HepG2 (cell line): Measurements from ENCODE around the gene BCL2L2. TPM values are rescaled to one million over a fixed set of nuclear protein-coding genes. Genes with fewer than 3 reads are reported as not detected.

ENCODE experiments used
- CHD4 ChIP-seq: fragments of 200-600 bp; sonication (generic); IDR thresholded peaks from 2 replicates; pipeline ENCODE4 v1.7.0; 2017; ENCODE audit warnings: mild to moderate bottlenecking, low read length, borderline replicate concordance
- FIP1L1 ChIP-seq: fragments of 200-400 bp; formaldehyde crosslinking; IDR thresholded peaks from 2 replicates; pipeline ENCODE4 v1.6.1; 2018; ENCODE audit warnings: low read depth, mild to moderate bottlenecking, low read length, moderate library complexity, borderline replicate concordance; ENCODE audit not compliant: insufficient read depth
- HDAC2 ChIP-seq: sonication (generic); formaldehyde crosslinking; IDR thresholded peaks from 2 replicates; pipeline ENCODE4 v1.4.0; 2020; ENCODE audit warnings: missing genetic modification reagents
- HNF4A ChIP-seq: sonication (generic); formaldehyde crosslinking; IDR thresholded peaks from 2 replicates; pipeline ENCODE4 v1.4.0; 2020; ENCODE audit warnings: missing genetic modification reagents
- MED1 ChIP-seq: sonication (generic); formaldehyde crosslinking; IDR thresholded peaks from 2 replicates; pipeline ENCODE4 v1.4.0; 2020; ENCODE audit warnings: missing genetic modification reagents
- MED13 ChIP-seq: sonication (generic); formaldehyde crosslinking; IDR thresholded peaks from 2 replicates; pipeline ENCODE4 v1.5.0; 2020; ENCODE audit warnings: missing genetic modification reagents
- MXI1 ChIP-seq: IDR thresholded peaks from 3 replicates; pipeline ENCODE4 v1.6.1; 2012; ENCODE audit warnings: low read depth, low read length, inconsistent platforms, borderline replicate concordance
- NFKB2 ChIP-seq: sonication (generic); formaldehyde crosslinking; IDR thresholded peaks from 2 replicates; pipeline ENCODE4 v1.4.0; 2020; ENCODE audit warnings: missing genetic modification reagents, borderline replicate concordance
- NPAS2 ChIP-seq: sonication (generic); formaldehyde crosslinking; IDR thresholded peaks from 2 replicates; pipeline ENCODE4 v1.8.0; 2022; ENCODE audit warnings: mild to moderate bottlenecking, missing genetic modification reagents, borderline replicate concordance
- REPIN1 ChIP-seq: sonication (generic); formaldehyde crosslinking; IDR thresholded peaks from 2 replicates; pipeline ENCODE4 v1.8.0; 2022; ENCODE audit warnings: missing genetic modification reagents, low read depth, mild to moderate bottlenecking, borderline replicate concordance
- SNAPC2 ChIP-seq: sonication (generic); formaldehyde crosslinking; IDR thresholded peaks from 2 replicates; pipeline ENCODE4 v1.8.1; 2022; ENCODE audit warnings: mild to moderate bottlenecking, missing genetic modification reagents
- TCF7 ChIP-seq: sonication (generic); IDR thresholded peaks from 2 replicates; pipeline ENCODE4 v1.6.1; 2016; ENCODE audit warnings: antibody characterized with exemption, low read depth
- TP53 ChIP-seq: sonication (generic); formaldehyde crosslinking; conservative IDR thresholded peaks from 2 replicates; pipeline ENCODE4 v1.4.0; 2020; ENCODE audit warnings: missing genetic modification reagents
- YEATS4 ChIP-seq: sonication (generic); formaldehyde crosslinking; IDR thresholded peaks from 2 replicates; pipeline ENCODE4 v1.4.0; 2020; ENCODE audit warnings: missing genetic modification reagents, borderline replicate concordance
- ZFY ChIP-seq: sonication (generic); formaldehyde crosslinking; IDR thresholded peaks from 2 replicates; pipeline ENCODE4 v1.4.0; 2020; ENCODE audit warnings: missing genetic modification reagents
- ZKSCAN8 ChIP-seq: IDR thresholded peaks from 2 replicates; pipeline ENCODE4 v1.6.1; 2016; ENCODE audit warnings: borderline replicate concordance, missing genetic modification reagents, missing compliant biosample characterization
- ZNF331 ChIP-seq: sonication (generic); formaldehyde crosslinking; IDR thresholded peaks from 2 replicates; pipeline ENCODE4 v1.4.0; 2020; ENCODE audit warnings: missing genetic modification reagents
- ZNF558 ChIP-seq: sonication (generic); formaldehyde crosslinking; IDR thresholded peaks from 2 replicates; pipeline ENCODE4 v1.9.0; 2022; ENCODE audit warnings: mild to moderate bottlenecking, missing genetic modification reagents, borderline replicate concordance
- ZNF607 ChIP-seq: sonication (generic); formaldehyde crosslinking; IDR thresholded peaks from 2 replicates; pipeline ENCODE4 v1.5.1; 2020; ENCODE audit warnings: missing genetic modification reagents, mild to moderate bottlenecking, borderline replicate concordance
- ZNF768 ChIP-seq: sonication (generic); formaldehyde crosslinking; IDR thresholded peaks from 2 replicates; pipeline ENCODE4 v1.4.0; 2020; ENCODE audit warnings: missing genetic modification reagents
- ZNF773 ChIP-seq: sonication (generic); formaldehyde crosslinking; IDR thresholded peaks from 2 replicates; pipeline ENCODE4 v1.4.0; 2020; ENCODE audit warnings: missing genetic modification reagents, borderline replicate concordance
- polyA plus RNA-seq, 8 experiments: library from polyadenylated mRNA; depleted of rRNA in 3 of 8; stranded (reverse) in 7 of 8; unstranded in 1 of 8; fragments of >200 nt; fragmentation: Illumina TruSeq in 4 of 8; extraction: Trizol in 4 of 8; gene quantifications; 2 replicates each; pipeline versions ENCODE4 v1.2.1 to v1.2.3, GENCODE V29; 2011 to 2016; ENCODE audit warnings: low read depth in 4 of 8, missing spikeins in 1 of 8, mixed read lengths in 1 of 8; ENCODE audit not compliant: insufficient read depth in 1 of 8
- total RNA-seq, 5 experiments: library from RNA; depleted of rRNA; stranded (reverse); fragments of >200 nt; fragmentation: Illumina TruSeq; extraction: Trizol; gene quantifications; 2 replicates each; pipeline ENCODE4 v1.2.3, GENCODE V29; 2016; ENCODE audit warnings: low read depth in 1 of 5
- TF ChIP-seq, protein P1 (sequence below): sonication (generic); formaldehyde crosslinking; IDR thresholded peaks from 2 replicates; pipeline ENCODE4 v1.4.0; 2020; ENCODE audit warnings: missing genetic modification reagents, mild to moderate bottlenecking, borderline replicate concordance
- TF ChIP-seq, protein P2 (sequence below): fragments of 450-650 bp; IDR thresholded peaks from 2 replicates; pipeline ENCODE4 v1.6.1; 2016
- TF ChIP-seq, protein P3 (sequence below): sonication (generic); formaldehyde crosslinking; IDR thresholded peaks from 2 replicates; pipeline ENCODE4 v1.5.0; 2020; ENCODE audit warnings: mild to moderate bottlenecking, missing genetic modification reagents

The BCL2L2 gene
- total and polyA plus RNA-seq, 2 of the 13 experiments (the other 11 are each of a cell fraction or from before 2014, with no cell fraction given): 28.1 to 49.8 TPM

DNA sequence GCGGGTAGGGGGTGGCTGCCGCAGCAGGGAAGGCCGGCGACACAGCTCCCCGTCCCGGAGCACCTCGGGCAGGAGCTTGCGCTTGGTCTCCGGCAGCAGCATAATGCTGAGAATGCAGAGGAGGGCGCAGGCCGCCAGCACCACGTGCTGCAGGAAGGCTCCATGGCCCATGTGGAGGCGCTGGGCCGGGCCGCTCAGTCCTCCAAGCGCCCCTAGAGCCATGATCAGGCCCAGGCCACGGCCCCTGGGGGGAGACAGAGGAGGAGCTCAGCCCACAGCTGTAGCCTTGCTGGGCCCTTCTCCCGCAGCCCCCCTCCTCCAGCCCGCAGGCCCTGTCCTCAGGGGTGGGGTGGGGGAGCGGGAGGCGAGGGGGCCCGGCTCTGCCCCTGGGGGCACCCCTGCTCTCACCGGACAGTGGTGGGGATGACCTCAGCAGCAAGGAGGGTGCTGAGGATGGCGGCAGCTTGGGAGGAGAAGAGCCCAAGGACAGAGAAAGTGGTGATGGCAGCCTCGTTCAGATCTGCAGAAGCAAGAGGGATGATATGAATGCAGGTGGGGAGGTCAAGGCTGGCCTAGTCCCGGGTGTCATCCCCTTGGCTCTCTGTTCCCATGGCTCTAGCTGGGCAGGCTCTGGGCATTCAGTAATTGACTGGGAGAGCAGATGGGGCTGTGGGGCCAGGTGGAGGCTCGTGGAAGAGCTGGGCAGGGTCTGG lies 40.2 kb downstream of the BCL2L2 start (continued):
- TF ChIP-seq, protein P1, sequence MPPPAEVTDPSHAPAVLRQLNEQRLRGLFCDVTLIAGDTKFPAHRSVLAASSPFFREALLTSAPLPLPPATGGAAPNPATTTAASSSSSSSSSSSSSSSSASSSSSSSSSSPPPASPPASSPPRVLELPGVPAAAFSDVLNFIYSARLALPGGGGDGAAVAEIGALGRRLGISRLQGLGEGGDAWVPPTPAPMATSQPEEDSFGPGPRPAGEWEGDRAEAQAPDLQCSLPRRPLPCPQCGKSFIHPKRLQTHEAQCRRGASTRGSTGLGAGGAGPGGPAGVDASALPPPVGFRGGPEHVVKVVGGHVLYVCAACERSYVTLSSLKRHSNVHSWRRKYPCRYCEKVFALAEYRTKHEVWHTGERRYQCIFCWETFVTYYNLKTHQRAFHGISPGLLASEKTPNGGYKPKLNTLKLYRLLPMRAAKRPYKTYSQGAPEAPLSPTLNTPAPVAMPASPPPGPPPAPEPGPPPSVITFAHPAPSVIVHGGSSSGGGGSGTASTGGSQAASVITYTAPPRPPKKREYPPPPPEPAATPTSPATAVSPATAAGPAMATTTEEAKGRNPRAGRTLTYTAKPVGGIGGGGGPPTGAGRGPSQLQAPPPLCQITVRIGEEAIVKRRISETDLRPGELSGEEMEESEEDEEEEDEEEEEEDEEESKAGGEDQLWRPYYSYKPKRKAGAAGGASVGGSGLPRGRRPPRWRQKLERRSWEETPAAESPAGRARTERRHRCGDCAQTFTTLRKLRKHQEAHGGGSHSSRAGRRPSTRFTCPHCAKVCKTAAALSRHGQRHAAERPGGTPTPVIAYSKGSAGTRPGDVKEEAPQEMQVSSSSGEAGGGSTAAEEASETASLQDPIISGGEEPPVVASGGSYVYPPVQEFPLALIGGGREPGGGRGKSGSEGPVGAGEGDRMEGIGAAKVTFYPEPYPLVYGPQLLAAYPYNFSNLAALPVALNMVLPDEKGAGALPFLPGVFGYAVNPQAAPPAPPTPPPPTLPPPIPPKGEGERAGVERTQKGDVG: no peak
- no peak for TF ChIP-seq HNF4A
- TF ChIP-seq NPAS2 (CRISPR knock-in tag): no peak
- TF ChIP-seq TP53 (CRISPR knock-in tag): no peak
- TF ChIP-seq MED13 (CRISPR knock-in tag): no peak
- TF ChIP-seq MXI1: no peak
- TF ChIP-seq REPIN1: no peak
- TF ChIP-seq ZNF558 (CRISPR knock-in tag): 0 out of 2 replicates have a peak, but pooled peaks have one; percentile 49
- TF ChIP-seq, protein P2, sequence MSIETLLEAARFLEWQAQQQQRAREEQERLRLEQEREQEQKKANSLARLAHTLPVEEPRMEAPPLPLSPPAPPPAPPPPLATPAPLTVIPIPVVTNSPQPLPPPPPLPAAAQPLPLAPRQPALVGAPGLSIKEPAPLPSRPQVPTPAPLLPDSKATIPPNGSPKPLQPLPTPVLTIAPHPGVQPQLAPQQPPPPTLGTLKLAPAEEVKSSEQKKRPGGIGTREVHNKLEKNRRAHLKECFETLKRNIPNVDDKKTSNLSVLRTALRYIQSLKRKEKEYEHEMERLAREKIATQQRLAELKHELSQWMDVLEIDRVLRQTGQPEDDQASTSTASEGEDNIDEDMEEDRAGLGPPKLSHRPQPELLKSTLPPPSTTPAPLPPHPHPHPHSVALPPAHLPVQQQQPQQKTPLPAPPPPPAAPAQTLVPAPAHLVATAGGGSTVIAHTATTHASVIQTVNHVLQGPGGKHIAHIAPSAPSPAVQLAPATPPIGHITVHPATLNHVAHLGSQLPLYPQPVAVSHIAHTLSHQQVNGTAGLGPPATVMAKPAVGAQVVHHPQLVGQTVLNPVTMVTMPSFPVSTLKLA: peak; percentile 28; the same call in 1 of the 2 replicates
- no peak for TF ChIP-seq MED1 (CRISPR knock-in tag)
- TF ChIP-seq CHD4: no peak
- TF ChIP-seq ZNF773 (CRISPR knock-in tag): no peak
- 0 out of 2 replicates have a peak, but pooled peaks have one; percentile 23 for TF ChIP-seq NFKB2 (CRISPR knock-in tag)
- no peak for TF ChIP-seq ZKSCAN8
- TF ChIP-seq ZNF768: peak; percentile 17; the same call in 1 of the 2 replicates
- no peak for TF ChIP-seq FIP1L1
- 0 out of 2 replicates have a peak, but pooled peaks have one; percentile 20 for TF ChIP-seq ZFY (CRISPR knock-in tag)
- no peak for TF ChIP-seq SNAPC2 (CRISPR knock-in tag)
- no peak for TF ChIP-seq ZNF331 (CRISPR knock-in tag)
- TF ChIP-seq HDAC2 (CRISPR knock-in tag): no peak
- TF ChIP-seq TCF7: no peak
- TF ChIP-seq YEATS4 (CRISPR knock-in tag): no peak
- no peak for TF ChIP-seq ZNF607
- TF ChIP-seq, protein P3, sequence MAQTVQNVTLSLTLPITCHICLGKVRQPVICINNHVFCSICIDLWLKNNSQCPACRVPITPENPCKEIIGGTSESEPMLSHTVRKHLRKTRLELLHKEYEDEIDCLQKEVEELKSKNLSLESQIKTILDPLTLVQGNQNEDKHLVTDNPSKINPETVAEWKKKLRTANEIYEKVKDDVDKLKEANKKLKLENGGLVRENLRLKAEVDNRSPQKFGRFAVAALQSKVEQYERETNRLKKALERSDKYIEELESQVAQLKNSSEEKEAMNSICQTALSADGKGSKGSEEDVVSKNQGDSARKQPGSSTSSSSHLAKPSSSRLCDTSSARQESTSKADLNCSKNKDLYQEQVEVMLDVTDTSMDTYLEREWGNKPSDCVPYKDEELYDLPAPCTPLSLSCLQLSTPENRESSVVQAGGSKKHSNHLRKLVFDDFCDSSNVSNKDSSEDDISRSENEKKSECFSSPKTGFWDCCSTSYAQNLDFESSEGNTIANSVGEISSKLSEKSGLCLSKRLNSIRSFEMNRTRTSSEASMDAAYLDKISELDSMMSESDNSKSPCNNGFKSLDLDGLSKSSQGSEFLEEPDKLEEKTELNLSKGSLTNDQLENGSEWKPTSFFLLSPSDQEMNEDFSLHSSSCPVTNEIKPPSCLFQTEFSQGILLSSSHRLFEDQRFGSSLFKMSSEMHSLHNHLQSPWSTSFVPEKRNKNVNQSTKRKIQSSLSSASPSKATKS (CRISPR knock-in tag): no peak
